Right lobe of liver (tissue), 6 donors: ENCODE data around the gene C12orf56. TPM values are rescaled to one million over a fixed set of nuclear protein-coding genes. Genes with fewer than 3 reads are reported as not detected.
"Not testable (repeated sequence)": the region's sequence is repeated elsewhere in the genome, so short reads cannot be mapped to it uniquely, and the experiment has no call there.

Experiments
- ATAC-seq, 4 donors: fragments of 200-7000 bp; cut with Tn5 transposase; one replicate each; pipeline ENCODE4 v1.9.1; 2020; ENCODE audit warnings: mild to moderate bottlenecking in 4 of 4, moderate library complexity in 4 of 4
- DNase-seq, 3 donors: peaks; one replicate each; pipeline ENCODE4 v3.0.0-alpha.2; 2020
- H3K27ac ChIP-seq, 3 donors: fragments of 200-600 bp; one replicate each; pipeline ENCODE4 v1.8.0; 2022
- H3K27me3 ChIP-seq, 2 donors: fragments of 200-600 bp; one replicate each; pipeline ENCODE4 v1.8.0; 2022
- H3K36me3 ChIP-seq, 4 donors: fragments of 200-600 bp; sonication (generic) in 1 of 4; one replicate each; pipeline versions ENCODE4 v1.5.1 to v1.8.0; 2017 to 2022; ENCODE audit warnings: control low read depth in 1 of 4
- H3K4me1 ChIP-seq, 4 donors: fragments of 200-600 bp; sonication (generic) in 1 of 4; one replicate each; pipeline versions ENCODE4 v1.5.1 to v1.8.0; 2017 to 2022; ENCODE audit warnings: control low read depth in 1 of 4
- H3K4me3 ChIP-seq, 3 donors: fragments of 200-600 bp; one replicate each; pipeline ENCODE4 v1.8.0; 2022
- H3K9me3 ChIP-seq, 4 donors: fragments of 200-600 bp; sonication (generic) in 1 of 4; one replicate each; pipeline versions ENCODE4 v1.5.1 to v1.8.0; 2017 to 2022; ENCODE audit warnings: control low read depth in 1 of 4
- POLR2A ChIP-seq: fragments of 450-650 bp; IDR thresholded peaks from one replicate; pipeline ENCODE4 v1.6.1; 2017; ENCODE audit warnings: antibody characterized with exemption, mild to moderate bottlenecking
- WGBS: methylation state at CpG from one replicate; pipeline ENCODE4 v1.1.6; 2018; ENCODE audit warnings: low coverage, low lambda C conversion rate; ENCODE audit not compliant: insufficient coverage; ENCODE audit errors: missing lambda C conversion rate; 5-methylcytosine and 5-hydroxymethylcytosine counted together
- intact Hi-C, 2 donors: fragments of 100-400 bp; cut with DNase I; formaldehyde crosslinking; loops; one replicate each; pipeline versions ENCODE4 v1.11.2 to v1.14.1; 2022
- total RNA-seq, 6 experiments: library from RNA; depleted of rRNA in 2 of 6; stranded (reverse); fragments of >200 nt in 2 of 6; fragmentation: NEBNext Ultra II Directional in 3 of 6; extraction: Animal tissue kit (Norgen Biotek cat#: 25700) in 3 of 6; gene quantifications; one replicate each; pipeline versions ENCODE4 v1.1.0 to v1.2.4, GENCODE V29; 2016 to 2023
- TF ChIP-seq, protein P1 (sequence below), 4 donors: fragments of 200-600 bp in 3 of 4; fragments of 450-650 bp in 1 of 4; IDR thresholded peaks; one replicate each; pipeline versions ENCODE4 v1.5.1 to v1.8.0; 2016 to 2022; ENCODE audit warnings: antibody characterized with exemption in 4 of 4, mild to moderate bottlenecking in 2 of 4
- donor health status: DM: no; HTN: yes; CAD: no.
- donor health status: DM: no; HTN: no; CAD: no.
- donor health status: DM: no; HTN: no; CAD: no.
- donor health status: DM: no; HTN: yes; CAD: no.
- donor health status: DM: no; HTN: yes; CAD: no.

Gene C12orf56
- total RNA-seq, 6 experiments from 2014 or later, result not detected

DNA sequence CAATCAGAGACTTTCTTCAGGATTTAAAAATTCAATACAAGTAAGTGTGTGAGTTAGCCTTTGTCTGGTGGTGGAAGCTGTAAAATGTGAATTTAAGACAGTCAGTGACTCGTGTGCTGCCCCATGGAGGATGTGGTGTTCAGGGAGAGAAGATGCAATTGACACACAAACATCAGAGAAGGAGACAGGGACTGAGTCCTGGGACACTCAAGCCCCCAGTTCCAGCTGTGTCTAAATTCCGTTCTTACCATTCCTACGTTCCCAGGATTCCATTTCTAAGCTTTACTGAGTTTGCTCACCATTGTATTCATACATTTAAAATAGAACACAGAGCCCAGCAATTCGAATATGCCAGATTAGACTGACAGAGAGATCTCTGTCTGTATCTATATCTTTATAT lies 67.6 kb downstream of the C12orf56 start:
- no peak overlapping the region for H3K27ac ChIP-seq
- H3K4me3 ChIP-seq, result no peak overlapping the region
- WGBS, result 51% methylated on average over 4 of the region's 4 CpGs
- no peak for TF ChIP-seq POLR2A
- TF ChIP-seq, protein P1, sequence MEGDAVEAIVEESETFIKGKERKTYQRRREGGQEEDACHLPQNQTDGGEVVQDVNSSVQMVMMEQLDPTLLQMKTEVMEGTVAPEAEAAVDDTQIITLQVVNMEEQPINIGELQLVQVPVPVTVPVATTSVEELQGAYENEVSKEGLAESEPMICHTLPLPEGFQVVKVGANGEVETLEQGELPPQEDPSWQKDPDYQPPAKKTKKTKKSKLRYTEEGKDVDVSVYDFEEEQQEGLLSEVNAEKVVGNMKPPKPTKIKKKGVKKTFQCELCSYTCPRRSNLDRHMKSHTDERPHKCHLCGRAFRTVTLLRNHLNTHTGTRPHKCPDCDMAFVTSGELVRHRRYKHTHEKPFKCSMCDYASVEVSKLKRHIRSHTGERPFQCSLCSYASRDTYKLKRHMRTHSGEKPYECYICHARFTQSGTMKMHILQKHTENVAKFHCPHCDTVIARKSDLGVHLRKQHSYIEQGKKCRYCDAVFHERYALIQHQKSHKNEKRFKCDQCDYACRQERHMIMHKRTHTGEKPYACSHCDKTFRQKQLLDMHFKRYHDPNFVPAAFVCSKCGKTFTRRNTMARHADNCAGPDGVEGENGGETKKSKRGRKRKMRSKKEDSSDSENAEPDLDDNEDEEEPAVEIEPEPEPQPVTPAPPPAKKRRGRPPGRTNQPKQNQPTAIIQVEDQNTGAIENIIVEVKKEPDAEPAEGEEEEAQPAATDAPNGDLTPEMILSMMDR (IDR thresholded peaks at IDR 0.05), result no peak
- ATAC-seq (no peak), DNase-seq (no peak)
- intact Hi-C loops, result no loop called here
- H3K27me3 ChIP-seq, result no peaks in the 10 kb centered on the region
- no peaks in the 10 kb centered on the region for H3K36me3 ChIP-seq
- H3K4me1 ChIP-seq, result no peaks in the 10 kb centered on the region
- H3K9me3 ChIP-seq, result no peaks in the 10 kb centered on the region

DNA sequence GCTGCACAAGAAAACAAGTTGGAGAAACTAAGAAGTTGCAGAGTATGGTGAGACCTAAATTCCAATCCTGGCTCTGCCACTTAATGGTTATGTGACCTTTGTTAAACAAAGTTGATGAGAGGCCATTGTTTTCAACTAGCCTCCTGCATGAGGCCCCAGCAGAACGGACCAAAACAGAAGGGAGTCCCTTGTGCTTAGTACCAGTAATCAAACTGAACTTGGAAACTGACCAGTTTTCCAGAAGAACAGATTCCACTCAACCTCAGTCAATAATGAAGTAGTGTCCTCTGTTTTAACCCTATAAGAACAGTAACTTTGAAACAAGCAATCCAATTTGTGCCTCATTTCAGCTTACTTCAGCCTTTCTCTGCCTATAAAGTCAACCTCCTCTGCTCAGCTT lies 69.9 kb downstream of the C12orf56 start:
- H3K36me3 ChIP-seq, result no peaks in the 10 kb centered on the region
- H3K27me3 ChIP-seq, result no peaks in the 10 kb centered on the region
- ATAC-seq (no peak), DNase-seq (no peak)
- no peaks in the 10 kb centered on the region for H3K4me1 ChIP-seq
- no peak overlapping the region for H3K4me3 ChIP-seq
- WGBS, result 33% methylated on average over 1 of the region's 1 CpG
- H3K9me3 ChIP-seq, result no peaks in the 10 kb centered on the region
- intact Hi-C loops, result no loop called here
- TF ChIP-seq, protein P1 (IDR thresholded peaks at IDR 0.05), result no peak
- TF ChIP-seq POLR2A, result no peak
- no peak overlapping the region for H3K27ac ChIP-seq

DNA sequence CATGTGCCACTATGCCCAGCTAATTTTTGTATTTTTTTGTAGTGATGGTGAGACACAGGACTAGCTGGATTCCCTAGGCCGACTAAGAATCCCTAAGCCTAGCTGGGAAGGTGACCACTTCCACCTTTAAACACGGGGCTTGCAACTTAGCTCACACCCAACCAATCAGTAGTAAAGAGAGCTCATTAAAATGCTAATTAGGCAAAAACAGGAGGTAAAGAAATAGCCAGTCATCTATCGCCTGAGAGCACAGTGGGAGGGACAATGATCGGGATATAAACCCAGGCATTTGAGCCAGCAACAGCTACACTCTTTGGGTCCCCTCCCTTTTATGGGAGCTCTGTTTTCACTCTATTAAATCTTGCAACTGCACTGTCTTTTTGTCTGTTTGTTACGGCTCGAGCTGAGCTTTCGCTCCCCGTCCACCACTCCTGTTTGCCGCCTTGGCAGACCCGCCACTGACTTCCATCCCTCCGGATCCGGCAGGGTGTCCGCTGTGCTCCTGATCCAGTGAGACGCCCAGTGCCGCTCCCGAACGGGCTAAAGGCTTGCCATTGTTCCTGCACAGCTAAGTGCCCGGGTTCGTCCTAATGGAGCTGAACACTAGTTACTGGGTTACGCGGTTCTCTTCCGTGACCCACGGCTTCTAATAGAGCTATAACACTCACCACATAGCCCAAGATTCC lies 70.9 kb downstream of the C12orf56 start:
- H3K4me1 ChIP-seq, H3K27ac ChIP-seq, H3K27me3 ChIP-seq, H3K4me3 ChIP-seq, intact Hi-C loops, H3K9me3 ChIP-seq, DNase-seq, H3K36me3 ChIP-seq, ATAC-seq: not testable (repeated sequence)
- 85% methylated on average over 14 of the region's 23 CpGs for WGBS

DNA sequence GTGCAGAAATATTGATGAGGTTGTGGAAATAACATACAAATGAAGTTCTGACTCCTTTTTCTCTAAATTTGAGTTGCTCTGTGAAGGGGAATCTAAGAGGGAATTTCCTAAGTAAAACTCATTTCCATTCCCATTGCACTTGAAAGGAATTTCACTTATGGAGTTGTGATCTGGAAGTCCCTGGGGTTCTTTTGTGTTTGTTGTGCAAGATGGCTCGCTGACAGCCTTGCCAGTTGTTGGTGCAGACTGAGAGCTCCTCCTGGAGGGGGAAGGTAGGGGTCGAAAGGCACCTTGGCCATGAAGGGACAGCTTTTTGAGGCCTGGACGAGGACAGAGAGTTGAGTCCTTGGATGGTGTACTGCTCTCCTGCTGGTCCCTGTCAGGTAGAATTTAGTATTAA lies 72.0 kb downstream of the C12orf56 start:
- no peak overlapping the region for H3K27ac ChIP-seq
- ATAC-seq, result no peak
- WGBS, result 53% methylated on average over 3 of the region's 3 CpGs
- intact Hi-C loops, result no loop called here
- no peaks in the 10 kb centered on the region for H3K27me3 ChIP-seq
- H3K4me1 ChIP-seq, result no peaks in the 10 kb centered on the region
- H3K4me3 ChIP-seq, result no peak overlapping the region
- DNase-seq, result no peak
- no peaks in the 10 kb centered on the region for H3K36me3 ChIP-seq
- no peak for TF ChIP-seq POLR2A
- no peaks in the 10 kb centered on the region for H3K9me3 ChIP-seq

DNA sequence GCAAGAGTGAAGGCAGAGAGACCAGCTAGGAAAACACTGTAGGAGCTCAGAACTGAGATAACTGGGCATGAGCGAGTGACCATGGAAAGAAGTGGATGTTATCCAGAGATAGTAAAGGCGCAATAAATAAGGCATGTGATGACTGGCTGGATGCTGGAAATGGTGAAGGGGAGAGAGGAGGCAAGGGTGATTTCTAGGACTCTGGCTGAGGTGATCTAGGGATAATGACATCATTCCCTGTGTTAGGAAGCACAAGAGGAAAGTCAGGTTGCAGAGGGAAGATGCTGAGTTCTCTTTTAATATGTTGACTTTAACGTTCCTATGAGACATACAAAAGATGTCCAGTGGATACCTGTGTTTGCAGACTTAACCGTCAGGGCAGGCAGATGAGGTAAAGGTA lies 78.7 kb downstream of the C12orf56 start:
- no peak overlapping the region for H3K4me3 ChIP-seq
- 78% methylated on average over 4 of the region's 4 CpGs for WGBS

More for the DNA sequence above, 78.7 kb downstream of the C12orf56 start:
- H3K27me3 ChIP-seq, result no peaks in the 10 kb centered on the region
- intact Hi-C loops, result no loop called here
- no peak for ATAC-seq
- TF ChIP-seq POLR2A, result no peak
- TF ChIP-seq, protein P1 (IDR thresholded peaks at IDR 0.05), result no peak
- H3K27ac ChIP-seq, result no peak overlapping the region
- no peaks in the 10 kb centered on the region for H3K4me1 ChIP-seq
- no peaks in the 10 kb centered on the region for H3K9me3 ChIP-seq
- no peak for DNase-seq
- no peaks in the 10 kb centered on the region for H3K36me3 ChIP-seq
